ENCODE results near the gene DGKA. TPM values are rescaled to one million over a fixed set of nuclear protein-coding genes. Genes with fewer than 3 reads are reported as not detected.
A peak's percentile ranks its signal among the peaks of the same experiment; 100 is the strongest.

DGKA gene
- total and polyA plus RNA-seq, 2 of the 13 experiments (the other 11 are each of a cell fraction or from before 2014, with no cell fraction given): 2.4 to 5.4 TPM

DNA sequence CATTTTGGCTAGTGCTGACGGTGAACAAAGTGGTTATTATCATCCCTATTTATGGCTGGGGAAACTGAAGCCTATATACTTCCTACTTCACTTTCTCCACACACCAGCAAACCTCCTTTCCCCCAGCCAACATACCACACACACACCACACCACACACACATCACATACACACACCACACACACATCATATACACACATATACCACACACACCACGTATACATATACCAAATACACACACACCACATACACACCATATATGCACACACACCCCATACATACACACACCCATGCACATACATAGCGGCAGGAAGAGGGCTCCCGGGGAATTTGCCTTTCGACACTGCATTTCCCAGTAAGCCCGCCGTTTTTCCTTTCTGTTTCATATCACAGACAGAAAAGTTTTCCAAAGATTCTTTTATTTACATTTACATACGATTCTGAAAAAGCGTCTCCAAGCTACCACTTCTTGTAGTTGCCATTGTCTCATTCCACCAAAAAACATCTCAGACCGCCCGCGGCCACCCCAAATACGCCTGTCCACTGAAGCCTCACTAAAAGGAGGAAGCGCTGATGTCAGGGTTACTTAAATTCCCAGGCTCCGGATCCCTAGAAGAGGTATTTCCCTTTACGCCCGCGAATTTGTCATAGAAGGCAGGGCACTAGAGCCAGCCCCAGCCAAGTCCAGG is 42.1 kb downstream of the DGKA start:
- TSS peak; percentile 98 for BruUV-seq (replicated peaks)
- FAIRE-seq: peak; percentile 56
- Histone ChIP-seq H4K20me1 (ENCODE audit: insufficient read depth, low read length) (no peaks in the 10 kb centered on the region), H3K9ac (ENCODE audit: insufficient read depth, low read depth, low read length) (peak overlapping the region; percentile 79), H3K9me3 (ENCODE audit: low read length) (no peaks in the 10 kb centered on the region), H3K27ac (ENCODE audit: extremely low read length, insufficient read depth, low read length) (peak overlapping the region; percentile 79), H3K36me3 (replicated peaks in 1 of 2; ENCODE audit: control insufficient read depth in 1 of 2, insufficient read depth in 2 of 2, low read length in 2 of 2) (peaks cover 2 to 23% of the 10 kb centered on the region in 2 experiments), H3K4me2 (ENCODE audit: low read depth, low read length) (peak overlapping the region; percentile 86), H3K4me1 (ENCODE audit: insufficient read depth, low read length) (peaks cover 51% of the 10 kb centered on the region), H3K4me3 (replicated peaks in 1 of 3; ENCODE audit: insufficient read depth in 1 of 3, low read depth in 2 of 3, low read length in 3 of 3) (peak overlapping the region; percentile 63 to 88 (median 75)), H2AFZ (ENCODE audit: low read length) (no peak overlapping the region), H3K79me2 (ENCODE audit: insufficient read depth, low read length) (peaks cover 32% of the 10 kb centered on the region), H3K27me3 (ENCODE audit: control insufficient read depth in 1 of 2, insufficient read depth in 2 of 2, low read length in 2 of 2) (no peaks in the 10 kb centered on the region)
- WGBS (ENCODE audit: low lambda C conversion rate): 8% methylated on average over 18 of the region's 18 CpGs
- POLR2A ChIA-PET: interaction anchor here (0.6 to 3.2 kb wide), 33 partner anchors 11 to 387 kb away, joined by 3 to 60 read pairs (median 8); partner anchors contain the start of genes BLOC1S1, CD63, DNAJC14 and ERBB3
- CTCF ChIA-PET (ENCODE audit: low intra/inter-chr PET ratio, low total read pairs): interaction anchor here (1.5 kb wide), 1 partner anchor 17 kb away, joined by 4 read pairs; no protein-coding TSS in a partner anchor
- in situ Hi-C loops (cut with HindIII; ENCODE audit: extremely low pct_ligation_motif_present, low pct_unique_long_range_greater_than_20kb): loop anchor here (10.0 kb wide), 1 partner anchor 62 kb away; no protein-coding TSS in a partner anchor
- DNase-seq (ENCODE audit: low spot score): no peak
- ATAC-seq: no peak
- intact Hi-C loops (cut with micrococcal nuclease; ENCODE audit: unreplicated experiment): no loop called here
- TF ChIP-seq, protein P1, sequence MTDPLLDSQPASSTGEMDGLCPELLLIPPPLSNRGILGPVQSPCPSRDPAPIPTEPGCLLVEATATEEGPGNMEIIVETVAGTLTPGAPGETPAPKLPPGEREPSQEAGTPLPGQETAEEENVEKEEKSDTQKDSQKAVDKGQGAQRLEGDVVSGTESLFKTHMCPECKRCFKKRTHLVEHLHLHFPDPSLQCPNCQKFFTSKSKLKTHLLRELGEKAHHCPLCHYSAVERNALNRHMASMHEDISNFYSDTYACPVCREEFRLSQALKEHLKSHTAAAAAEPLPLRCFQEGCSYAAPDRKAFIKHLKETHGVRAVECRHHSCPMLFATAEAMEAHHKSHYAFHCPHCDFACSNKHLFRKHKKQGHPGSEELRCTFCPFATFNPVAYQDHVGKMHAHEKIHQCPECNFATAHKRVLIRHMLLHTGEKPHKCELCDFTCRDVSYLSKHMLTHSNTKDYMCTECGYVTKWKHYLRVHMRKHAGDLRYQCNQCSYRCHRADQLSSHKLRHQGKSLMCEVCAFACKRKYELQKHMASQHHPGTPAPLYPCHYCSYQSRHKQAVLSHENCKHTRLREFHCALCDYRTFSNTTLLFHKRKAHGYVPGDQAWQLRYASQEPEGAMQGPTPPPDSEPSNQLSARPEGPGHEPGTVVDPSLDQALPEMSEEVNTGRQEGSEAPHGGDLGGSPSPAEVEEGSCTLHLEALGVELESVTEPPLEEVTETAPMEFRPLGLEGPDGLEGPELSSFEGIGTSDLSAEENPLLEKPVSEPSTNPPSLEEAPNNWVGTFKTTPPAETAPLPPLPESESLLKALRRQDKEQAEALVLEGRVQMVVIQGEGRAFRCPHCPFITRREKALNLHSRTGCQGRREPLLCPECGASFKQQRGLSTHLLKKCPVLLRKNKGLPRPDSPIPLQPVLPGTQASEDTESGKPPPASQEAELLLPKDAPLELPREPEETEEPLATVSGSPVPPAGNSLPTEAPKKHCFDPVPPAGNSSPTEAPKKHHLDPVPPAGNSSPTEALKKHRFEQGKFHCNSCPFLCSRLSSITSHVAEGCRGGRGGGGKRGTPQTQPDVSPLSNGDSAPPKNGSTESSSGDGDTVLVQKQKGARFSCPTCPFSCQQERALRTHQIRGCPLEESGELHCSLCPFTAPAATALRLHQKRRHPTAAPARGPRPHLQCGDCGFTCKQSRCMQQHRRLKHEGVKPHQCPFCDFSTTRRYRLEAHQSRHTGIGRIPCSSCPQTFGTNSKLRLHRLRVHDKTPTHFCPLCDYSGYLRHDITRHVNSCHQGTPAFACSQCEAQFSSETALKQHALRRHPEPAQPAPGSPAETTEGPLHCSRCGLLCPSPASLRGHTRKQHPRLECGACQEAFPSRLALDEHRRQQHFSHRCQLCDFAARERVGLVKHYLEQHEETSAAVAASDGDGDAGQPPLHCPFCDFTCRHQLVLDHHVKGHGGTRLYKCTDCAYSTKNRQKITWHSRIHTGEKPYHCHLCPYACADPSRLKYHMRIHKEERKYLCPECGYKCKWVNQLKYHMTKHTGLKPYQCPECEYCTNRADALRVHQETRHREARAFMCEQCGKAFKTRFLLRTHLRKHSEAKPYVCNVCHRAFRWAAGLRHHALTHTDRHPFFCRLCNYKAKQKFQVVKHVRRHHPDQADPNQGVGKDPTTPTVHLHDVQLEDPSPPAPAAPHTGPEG (CRISPR knock-in tag; IDR thresholded peaks at IDR 0.05): no peak
- TF ChIP-seq ZBTB46 (CRISPR knock-in tag; IDR thresholded peaks at IDR 0.05; ENCODE audit: borderline replicate concordance) (no peak), CENPX (CRISPR knock-in tag; IDR thresholded peaks at IDR 0.05) (no peak), SAP130 (CRISPR knock-in tag; IDR thresholded peaks at IDR 0.05; ENCODE audit: low read depth) (no peak), GATAD2A (CRISPR knock-in tag; IDR thresholded peaks at IDR 0.05) (0 out of 2 replicates have a peak, but pooled peaks have one; percentile 4), ZBTB7A (CRISPR knock-in tag; IDR thresholded peaks at IDR 0.05) (no peak), HINFP (CRISPR knock-in tag; IDR thresholded peaks at IDR 0.05; ENCODE audit: low read depth) (no peak)
- TF ChIP-seq, protein P2, sequence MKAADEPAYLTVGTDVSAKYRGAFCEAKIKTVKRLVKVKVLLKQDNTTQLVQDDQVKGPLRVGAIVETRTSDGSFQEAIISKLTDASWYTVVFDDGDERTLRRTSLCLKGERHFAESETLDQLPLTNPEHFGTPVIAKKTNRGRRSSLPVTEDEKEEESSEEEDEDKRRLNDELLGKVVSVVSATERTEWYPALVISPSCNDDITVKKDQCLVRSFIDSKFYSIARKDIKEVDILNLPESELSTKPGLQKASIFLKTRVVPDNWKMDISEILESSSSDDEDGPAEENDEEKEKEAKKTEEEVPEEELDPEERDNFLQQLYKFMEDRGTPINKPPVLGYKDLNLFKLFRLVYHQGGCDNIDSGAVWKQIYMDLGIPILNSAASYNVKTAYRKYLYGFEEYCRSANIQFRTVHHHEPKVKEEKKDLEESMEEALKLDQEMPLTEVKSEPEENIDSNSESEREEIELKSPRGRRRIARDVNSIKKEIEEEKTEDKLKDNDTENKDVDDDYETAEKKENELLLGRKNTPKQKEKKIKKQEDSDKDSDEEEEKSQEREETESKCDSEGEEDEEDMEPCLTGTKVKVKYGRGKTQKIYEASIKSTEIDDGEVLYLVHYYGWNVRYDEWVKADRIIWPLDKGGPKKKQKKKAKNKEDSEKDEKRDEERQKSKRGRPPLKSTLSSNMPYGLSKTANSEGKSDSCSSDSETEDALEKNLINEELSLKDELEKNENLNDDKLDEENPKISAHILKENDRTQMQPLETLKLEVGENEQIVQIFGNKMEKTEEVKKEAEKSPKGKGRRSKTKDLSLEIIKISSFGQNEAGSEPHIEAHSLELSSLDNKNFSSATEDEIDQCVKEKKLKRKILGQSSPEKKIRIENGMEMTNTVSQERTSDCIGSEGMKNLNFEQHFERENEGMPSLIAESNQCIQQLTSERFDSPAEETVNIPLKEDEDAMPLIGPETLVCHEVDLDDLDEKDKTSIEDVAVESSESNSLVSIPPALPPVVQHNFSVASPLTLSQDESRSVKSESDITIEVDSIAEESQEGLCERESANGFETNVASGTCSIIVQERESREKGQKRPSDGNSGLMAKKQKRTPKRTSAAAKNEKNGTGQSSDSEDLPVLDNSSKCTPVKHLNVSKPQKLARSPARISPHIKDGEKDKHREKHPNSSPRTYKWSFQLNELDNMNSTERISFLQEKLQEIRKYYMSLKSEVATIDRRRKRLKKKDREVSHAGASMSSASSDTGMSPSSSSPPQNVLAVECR (CRISPR knock-in tag; IDR thresholded peaks at IDR 0.05; ENCODE audit: borderline replicate concordance): no peak
